WTC11 (cell line): ENCODE data around the gene OVOL1.
A peak's percentile ranks its signal among the peaks of the same experiment; 100 is the strongest.

Source experiments
- ELF4 ChIP-seq: sonication (generic); formaldehyde crosslinking; IDR thresholded peaks from 2 replicates; pipeline ENCODE4 v1.8.1; 2022; ENCODE audit warnings: low read depth, mild to moderate bottlenecking, moderate library complexity, missing genetic modification reagents
- FOXJ3 ChIP-seq: sonication (generic); formaldehyde crosslinking; IDR thresholded peaks from 2 replicates; pipeline ENCODE4 v1.9.0; 2021; ENCODE audit warnings: missing genetic modification reagents, mild to moderate bottlenecking, borderline replicate concordance
- GABPB1 ChIP-seq: sonication (generic); formaldehyde crosslinking; IDR thresholded peaks from 2 replicates; pipeline ENCODE4 v1.8.1; 2023; ENCODE audit warnings: mild to moderate bottlenecking, missing genetic modification reagents
- JUN ChIP-seq: sonication (generic); formaldehyde crosslinking; IDR thresholded peaks from 2 replicates; pipeline ENCODE4 v1.8.0; 2023; ENCODE audit warnings: mild to moderate bottlenecking, missing genetic modification reagents
- SP1 ChIP-seq: sonication (generic); formaldehyde crosslinking; conservative IDR thresholded peaks from 2 replicates; pipeline ENCODE4 v1.8.1; 2022; ENCODE audit warnings: missing genetic modification reagents
- ZNF232 ChIP-seq: sonication (generic); formaldehyde crosslinking; IDR thresholded peaks from 2 replicates; pipeline ENCODE4 v1.8.0; 2022; ENCODE audit warnings: mild to moderate bottlenecking, missing genetic modification reagents
- TF ChIP-seq, protein P1 (sequence below): fragments of 200-600 bp; IDR thresholded peaks from 2 replicates; pipeline ENCODE4 v1.8.0; 2022; ENCODE audit warnings: antibody characterized with exemption
- TF ChIP-seq, protein P2 (sequence below): sonication (generic); formaldehyde crosslinking; IDR thresholded peaks from 2 replicates; pipeline ENCODE4 v1.8.1; 2023; ENCODE audit warnings: mild to moderate bottlenecking, missing genetic modification reagents, moderate library complexity
- TF ChIP-seq, protein P3 (sequence below): sonication (generic); formaldehyde crosslinking; IDR thresholded peaks from 2 replicates; pipeline ENCODE4 v1.8.0; 2023; ENCODE audit warnings: missing genetic modification reagents

DNA sequence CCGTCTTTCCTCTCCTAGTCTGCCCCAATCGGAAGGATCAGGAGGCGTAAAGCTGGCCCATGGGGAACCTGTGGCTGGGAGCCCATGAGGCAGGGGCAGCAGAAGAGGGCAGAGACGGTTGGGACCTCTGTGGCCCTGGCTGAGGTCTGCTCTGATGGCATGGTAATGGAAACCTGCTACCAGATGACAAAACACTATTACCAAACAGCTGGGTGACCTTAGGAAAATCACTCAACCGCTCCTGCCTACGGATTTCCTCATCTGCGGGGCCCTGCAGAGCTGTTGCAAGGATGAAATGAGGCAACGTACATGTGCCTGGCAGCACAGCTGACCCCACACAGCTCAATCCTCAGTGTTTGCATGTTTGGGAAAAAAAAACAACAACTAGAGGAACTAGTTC, 10.7 kb upstream of the OVOL1 start:
- TF ChIP-seq, protein P1, sequence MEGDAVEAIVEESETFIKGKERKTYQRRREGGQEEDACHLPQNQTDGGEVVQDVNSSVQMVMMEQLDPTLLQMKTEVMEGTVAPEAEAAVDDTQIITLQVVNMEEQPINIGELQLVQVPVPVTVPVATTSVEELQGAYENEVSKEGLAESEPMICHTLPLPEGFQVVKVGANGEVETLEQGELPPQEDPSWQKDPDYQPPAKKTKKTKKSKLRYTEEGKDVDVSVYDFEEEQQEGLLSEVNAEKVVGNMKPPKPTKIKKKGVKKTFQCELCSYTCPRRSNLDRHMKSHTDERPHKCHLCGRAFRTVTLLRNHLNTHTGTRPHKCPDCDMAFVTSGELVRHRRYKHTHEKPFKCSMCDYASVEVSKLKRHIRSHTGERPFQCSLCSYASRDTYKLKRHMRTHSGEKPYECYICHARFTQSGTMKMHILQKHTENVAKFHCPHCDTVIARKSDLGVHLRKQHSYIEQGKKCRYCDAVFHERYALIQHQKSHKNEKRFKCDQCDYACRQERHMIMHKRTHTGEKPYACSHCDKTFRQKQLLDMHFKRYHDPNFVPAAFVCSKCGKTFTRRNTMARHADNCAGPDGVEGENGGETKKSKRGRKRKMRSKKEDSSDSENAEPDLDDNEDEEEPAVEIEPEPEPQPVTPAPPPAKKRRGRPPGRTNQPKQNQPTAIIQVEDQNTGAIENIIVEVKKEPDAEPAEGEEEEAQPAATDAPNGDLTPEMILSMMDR, result no peak
- TF ChIP-seq ZNF232 (CRISPR knock-in tag), result no peak
- TF ChIP-seq JUN, result no peak
- no peak for TF ChIP-seq ELF4
- no peak for TF ChIP-seq FOXJ3
- TF ChIP-seq, protein P2, sequence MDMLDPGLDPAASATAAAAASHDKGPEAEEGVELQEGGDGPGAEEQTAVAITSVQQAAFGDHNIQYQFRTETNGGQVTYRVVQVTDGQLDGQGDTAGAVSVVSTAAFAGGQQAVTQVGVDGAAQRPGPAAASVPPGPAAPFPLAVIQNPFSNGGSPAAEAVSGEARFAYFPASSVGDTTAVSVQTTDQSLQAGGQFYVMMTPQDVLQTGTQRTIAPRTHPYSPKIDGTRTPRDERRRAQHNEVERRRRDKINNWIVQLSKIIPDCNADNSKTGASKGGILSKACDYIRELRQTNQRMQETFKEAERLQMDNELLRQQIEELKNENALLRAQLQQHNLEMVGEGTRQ (CRISPR knock-in tag), result no peak
- TF ChIP-seq GABPB1 (CRISPR knock-in tag), result peak; percentile 46; the same call in 1 of the 2 replicates
- no peak for TF ChIP-seq SP1 (CRISPR knock-in tag)
- TF ChIP-seq, protein P3, sequence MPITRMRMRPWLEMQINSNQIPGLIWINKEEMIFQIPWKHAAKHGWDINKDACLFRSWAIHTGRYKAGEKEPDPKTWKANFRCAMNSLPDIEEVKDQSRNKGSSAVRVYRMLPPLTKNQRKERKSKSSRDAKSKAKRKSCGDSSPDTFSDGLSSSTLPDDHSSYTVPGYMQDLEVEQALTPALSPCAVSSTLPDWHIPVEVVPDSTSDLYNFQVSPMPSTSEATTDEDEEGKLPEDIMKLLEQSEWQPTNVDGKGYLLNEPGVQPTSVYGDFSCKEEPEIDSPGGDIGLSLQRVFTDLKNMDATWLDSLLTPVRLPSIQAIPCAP (CRISPR knock-in tag), result no peak
